K562 (cell line): ENCODE measurements around the gene ZNF41.

Source experiments
- NCOA6 ChIP-seq: fragments of 450-650 bp; IDR thresholded peaks from 2 replicates; pipeline ENCODE4 v1.6.1; 2017; ENCODE audit warnings: mild to moderate bottlenecking
- POLR2A ChIP-seq: fragments of 450-650 bp; conservative IDR thresholded peaks from 2 replicates; pipeline ENCODE4 v1.6.1; 2016
- RFX5 ChIP-seq: IDR thresholded peaks from 2 replicates; pipeline ENCODE4 v1.6.1; 2011; ENCODE audit warnings: low read depth, mild to moderate bottlenecking, improper control_type of control experiment, low read length
- SMAD1 ChIP-seq: fragments of 150-350 bp; IDR thresholded peaks from 2 replicates; pipeline ENCODE4 v1.6.1; 2014; ENCODE audit warnings: low read length, low read depth; ENCODE audit not compliant: partially characterized antibody
- TF ChIP-seq, protein P1 (sequence below): fragments of 250-450 bp; sonication (Bioruptor Pico); IDR thresholded peaks from 2 replicates; pipeline ENCODE4 v1.6.1; 2021; ENCODE audit warnings: mild to moderate bottlenecking
- TF ChIP-seq, protein P2 (sequence below): sonication (generic); formaldehyde crosslinking; IDR thresholded peaks from 2 replicates; pipeline ENCODE4 v1.8.1; 2023; ENCODE audit warnings: mild to moderate bottlenecking, missing genetic modification reagents

DNA sequence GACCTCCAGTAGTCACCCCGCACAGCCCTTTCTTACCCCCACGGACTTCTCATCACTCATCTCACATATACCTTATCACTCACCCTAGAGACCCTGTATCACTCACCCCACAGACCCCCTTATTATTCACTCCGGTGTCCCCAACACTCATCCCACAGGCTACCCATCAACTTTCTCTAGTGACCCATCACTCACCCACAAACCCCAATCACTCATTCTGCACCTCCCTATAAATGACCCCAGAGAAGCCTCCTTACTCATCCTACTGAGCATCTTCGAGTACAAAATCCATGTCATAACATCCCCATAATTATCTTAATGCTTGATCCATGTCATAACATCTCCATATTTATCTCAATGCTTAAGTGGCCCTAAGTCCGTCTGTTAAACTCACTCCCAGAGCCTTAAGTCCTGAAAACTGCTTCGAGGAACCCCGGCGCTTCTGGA lies 934 bp downstream of the ZNF41 start:
- TF ChIP-seq POLR2A, result no peak
- TF ChIP-seq SMAD1, result no peak
- TF ChIP-seq, protein P1, sequence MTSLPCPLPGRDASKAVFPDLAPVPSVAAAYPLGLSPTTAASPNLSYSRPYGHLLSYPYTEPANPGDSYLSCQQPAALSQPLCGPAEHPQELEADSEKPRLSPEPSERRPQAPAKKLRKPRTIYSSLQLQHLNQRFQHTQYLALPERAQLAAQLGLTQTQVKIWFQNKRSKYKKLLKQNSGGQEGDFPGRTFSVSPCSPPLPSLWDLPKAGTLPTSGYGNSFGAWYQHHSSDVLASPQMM (CRISPR knock-in tag), result no peak
- no peak for TF ChIP-seq RFX5
- no peak for TF ChIP-seq NCOA6
- TF ChIP-seq, protein P2, sequence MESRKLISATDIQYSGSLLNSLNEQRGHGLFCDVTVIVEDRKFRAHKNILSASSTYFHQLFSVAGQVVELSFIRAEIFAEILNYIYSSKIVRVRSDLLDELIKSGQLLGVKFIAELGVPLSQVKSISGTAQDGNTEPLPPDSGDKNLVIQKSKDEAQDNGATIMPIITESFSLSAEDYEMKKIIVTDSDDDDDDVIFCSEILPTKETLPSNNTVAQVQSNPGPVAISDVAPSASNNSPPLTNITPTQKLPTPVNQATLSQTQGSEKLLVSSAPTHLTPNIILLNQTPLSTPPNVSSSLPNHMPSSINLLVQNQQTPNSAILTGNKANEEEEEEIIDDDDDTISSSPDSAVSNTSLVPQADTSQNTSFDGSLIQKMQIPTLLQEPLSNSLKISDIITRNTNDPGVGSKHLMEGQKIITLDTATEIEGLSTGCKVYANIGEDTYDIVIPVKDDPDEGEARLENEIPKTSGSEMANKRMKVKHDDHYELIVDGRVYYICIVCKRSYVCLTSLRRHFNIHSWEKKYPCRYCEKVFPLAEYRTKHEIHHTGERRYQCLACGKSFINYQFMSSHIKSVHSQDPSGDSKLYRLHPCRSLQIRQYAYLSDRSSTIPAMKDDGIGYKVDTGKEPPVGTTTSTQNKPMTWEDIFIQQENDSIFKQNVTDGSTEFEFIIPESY, result no peak
